ENCODE measurements around the gene COLEC12.

Gene COLEC12

DNA sequence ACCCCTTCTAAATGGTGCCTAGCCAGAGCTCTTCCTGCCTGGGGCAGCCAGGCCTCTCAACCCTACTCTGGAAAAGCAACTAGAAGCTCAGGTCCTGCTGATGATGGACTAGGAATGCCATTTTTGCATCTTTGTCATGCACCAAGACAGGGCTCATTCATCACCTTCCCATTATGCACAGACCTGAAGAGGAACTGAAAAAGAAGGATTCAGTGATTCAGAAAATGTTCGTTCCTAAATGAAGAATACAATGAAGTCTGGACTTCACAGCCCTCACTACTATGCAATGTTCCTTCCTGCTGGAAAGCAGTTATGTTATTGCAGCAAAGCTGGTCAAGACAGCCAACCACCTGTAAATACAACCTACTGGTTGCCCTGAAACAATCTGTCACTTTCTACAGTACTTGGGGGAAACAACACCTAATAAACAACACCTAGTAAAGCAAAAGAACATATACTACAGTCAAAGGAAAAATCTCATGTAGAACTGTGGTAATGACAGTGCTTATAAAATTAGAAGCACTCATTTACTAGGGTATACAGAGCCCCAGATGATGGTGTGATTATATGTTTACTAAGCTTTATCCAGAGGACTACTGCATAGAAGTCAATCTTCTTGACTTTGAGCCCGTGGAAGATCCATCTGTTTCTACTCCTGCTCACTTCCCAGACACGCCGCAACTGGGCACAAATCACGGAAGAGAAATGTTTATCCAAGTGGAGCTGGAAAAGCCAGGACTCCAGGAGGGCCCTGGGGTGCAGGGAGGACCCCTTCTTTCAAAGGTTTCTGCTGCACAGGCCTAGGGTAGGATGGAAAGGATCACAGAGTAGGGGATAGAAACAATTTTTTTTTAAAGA is 129.5 kb downstream of the COLEC12 start:
- no peak overlapping the region for H3K4me3 ChIP-seq (replicated peaks; ENCODE audit: low read depth, low read length)
- TF ChIP-seq, protein P1, sequence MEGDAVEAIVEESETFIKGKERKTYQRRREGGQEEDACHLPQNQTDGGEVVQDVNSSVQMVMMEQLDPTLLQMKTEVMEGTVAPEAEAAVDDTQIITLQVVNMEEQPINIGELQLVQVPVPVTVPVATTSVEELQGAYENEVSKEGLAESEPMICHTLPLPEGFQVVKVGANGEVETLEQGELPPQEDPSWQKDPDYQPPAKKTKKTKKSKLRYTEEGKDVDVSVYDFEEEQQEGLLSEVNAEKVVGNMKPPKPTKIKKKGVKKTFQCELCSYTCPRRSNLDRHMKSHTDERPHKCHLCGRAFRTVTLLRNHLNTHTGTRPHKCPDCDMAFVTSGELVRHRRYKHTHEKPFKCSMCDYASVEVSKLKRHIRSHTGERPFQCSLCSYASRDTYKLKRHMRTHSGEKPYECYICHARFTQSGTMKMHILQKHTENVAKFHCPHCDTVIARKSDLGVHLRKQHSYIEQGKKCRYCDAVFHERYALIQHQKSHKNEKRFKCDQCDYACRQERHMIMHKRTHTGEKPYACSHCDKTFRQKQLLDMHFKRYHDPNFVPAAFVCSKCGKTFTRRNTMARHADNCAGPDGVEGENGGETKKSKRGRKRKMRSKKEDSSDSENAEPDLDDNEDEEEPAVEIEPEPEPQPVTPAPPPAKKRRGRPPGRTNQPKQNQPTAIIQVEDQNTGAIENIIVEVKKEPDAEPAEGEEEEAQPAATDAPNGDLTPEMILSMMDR (IDR thresholded peaks at IDR 0.05; ENCODE audit: low read depth, low read length, missing control alignments) = no peak
- DNase-seq (ENCODE audit: extremely low read depth, low read depth) = no peak

DNA sequence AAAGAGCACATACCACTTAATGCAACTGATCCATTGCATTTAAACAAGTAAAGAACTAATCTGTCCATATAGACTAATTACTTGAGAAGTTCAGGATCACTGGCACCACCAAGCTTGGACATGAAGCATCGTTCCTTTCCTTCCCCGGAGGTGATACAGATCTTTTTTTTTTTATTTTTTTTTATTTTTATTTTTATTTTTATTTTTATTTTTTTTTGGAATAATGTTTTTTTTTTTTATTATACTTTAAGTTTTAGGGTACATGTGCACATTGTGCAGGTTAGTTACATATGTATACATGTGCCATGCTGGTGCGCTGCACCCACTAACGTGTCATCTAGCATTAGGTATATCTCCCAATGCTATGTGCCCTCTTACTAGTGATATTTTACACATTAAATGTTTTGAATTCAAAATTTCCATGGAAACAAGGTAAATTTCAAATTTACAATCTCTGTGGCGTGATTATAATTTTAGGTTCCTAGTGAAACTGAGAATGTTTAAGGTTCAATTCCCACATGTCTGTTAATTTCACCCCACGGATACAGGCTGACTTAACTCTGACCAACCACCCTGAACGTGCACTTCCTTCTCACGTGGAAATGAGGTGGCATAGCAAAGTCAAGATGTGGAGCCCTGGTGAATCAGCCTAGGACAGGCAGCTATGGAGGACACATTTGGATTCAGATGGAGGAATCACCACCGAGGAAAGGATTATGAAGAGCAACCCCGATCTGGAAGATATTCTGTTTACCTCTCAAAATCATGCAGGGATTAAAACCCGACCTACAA is 131.1 kb downstream of the COLEC12 start:
- no peak overlapping the region for H3K4me3 ChIP-seq (replicated peaks; ENCODE audit: low read depth, low read length)
- no peak for DNase-seq (ENCODE audit: extremely low read depth, low read depth)
- TF ChIP-seq, protein P1 (IDR thresholded peaks at IDR 0.05; ENCODE audit: low read depth, low read length, missing control alignments) = no peak

DNA sequence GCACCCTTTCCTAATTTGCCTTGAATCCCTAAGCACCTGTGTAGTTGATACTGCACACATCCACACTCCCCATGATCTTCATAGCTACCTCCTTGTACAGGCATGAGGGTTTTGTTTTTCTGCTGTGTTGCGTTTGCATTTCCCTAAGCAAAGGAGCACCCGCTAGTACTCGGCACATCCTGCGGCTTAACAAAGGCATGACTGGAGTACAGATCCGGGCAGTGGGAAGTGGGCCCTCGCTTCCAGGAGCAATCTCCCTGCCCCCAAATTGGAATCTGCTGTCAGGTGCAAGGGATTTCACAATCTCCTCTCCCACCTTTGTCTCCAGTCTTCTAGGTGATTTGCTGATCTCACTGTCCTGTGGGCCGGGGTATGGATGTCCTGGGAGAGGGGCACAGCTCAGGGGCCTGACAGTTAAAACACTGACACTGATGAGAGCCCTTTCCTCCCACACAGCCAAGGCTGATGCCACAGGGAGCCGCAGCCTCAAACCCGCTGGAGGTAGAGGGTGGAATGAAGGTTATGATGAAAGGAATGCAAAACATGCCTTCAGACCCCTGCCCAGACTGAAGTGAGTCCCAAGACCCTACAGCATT is 133.9 kb downstream of the COLEC12 start:
- no peak for DNase-seq (ENCODE audit: extremely low read depth, low read depth)
- H3K4me3 ChIP-seq (replicated peaks; ENCODE audit: low read depth, low read length) = no peak overlapping the region
- TF ChIP-seq, protein P1 (IDR thresholded peaks at IDR 0.05; ENCODE audit: low read depth, low read length, missing control alignments) = no peak

DNA sequence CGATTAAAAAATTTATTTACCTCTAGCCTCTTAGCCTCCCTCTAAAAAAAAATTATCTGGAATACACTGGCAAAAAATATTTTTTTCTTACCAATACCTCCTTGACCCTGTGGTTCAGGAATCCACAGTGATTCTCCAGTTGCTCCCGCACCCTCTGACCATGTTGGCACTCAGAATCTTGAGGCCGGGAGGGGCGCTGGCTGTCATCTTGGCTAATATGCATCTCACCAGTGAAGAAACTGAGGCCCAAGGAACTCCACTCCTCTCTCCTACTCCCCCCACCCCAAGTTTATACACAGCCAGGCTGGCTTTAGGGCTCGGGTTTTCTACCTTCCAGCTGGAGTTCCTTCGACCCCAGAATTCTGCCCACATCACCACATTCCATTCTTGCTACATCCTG is 134.8 kb downstream of the COLEC12 start:
- DNase-seq (ENCODE audit: extremely low read depth, low read depth) = no peak
- no peak overlapping the region for H3K4me3 ChIP-seq (replicated peaks; ENCODE audit: low read depth, low read length)
- TF ChIP-seq, protein P1 (IDR thresholded peaks at IDR 0.05; ENCODE audit: low read depth, low read length, missing control alignments) = no peak

DNA sequence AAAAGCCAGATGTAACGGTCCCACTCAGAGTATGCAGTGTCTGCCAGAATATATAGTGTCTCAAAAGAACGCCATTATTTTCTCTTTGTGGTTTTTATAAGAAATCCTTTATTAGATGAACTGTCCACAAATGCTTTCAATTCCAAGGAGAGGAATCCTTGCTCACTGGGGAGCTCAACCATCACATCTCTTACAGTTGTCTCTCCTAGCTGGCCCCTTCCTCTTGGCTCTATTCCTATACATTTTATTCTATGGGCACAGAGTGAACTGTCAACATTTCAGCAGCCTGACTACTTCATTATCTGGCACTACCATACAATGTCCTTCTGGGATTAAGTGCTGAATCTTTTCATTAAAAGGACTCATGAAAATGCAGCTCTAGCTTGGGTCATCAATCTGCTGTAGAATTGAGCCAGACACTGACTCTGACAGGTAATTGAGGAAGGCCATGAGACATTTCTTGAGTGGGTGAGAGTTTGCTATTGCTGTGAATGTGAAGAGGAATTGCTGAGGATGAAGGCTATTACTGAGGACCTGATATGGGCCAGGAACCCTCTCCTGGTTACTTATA is 136.2 kb downstream of the COLEC12 start:
- DNase-seq (ENCODE audit: extremely low read depth, low read depth) = no peak
- no peak overlapping the region for H3K4me3 ChIP-seq (replicated peaks; ENCODE audit: low read depth, low read length)
- TF ChIP-seq, protein P1 (IDR thresholded peaks at IDR 0.05; ENCODE audit: low read depth, low read length, missing control alignments) = no peak

DNA sequence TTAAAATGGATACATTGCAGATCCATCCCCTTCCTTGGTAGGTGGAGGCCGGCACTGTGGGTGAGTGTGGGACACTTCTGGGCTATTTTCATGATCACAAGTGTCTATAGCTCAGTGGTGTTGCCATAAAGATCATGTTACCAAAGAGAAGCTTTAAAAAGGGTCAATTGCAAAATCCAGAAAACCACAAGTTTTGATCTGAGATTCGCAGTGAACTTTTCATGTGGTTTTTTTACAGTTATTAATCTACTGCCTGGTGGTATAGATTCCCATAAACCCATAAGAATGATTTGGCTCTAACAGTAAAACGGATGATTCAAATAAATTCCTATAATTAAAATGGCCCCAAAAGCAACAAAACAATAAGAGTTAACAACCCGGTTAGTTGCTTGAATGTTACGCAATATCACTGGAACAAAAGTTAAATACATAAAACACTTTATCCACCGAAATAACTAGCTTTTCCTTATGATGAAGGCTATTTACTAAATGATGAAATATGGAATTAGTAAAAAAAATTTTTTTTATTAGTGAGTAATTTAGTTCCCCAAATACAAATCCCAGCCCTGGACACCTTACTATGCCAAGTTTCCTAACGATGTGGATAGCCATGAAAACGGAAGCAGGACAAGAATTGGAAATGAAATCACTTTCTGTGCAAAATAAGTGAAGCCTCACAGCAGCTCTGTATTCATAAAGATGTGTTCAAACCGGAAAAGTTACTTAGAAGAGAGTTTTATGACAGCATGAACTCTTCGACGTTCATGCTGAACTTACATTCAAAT is 137.0 kb downstream of the COLEC12 start:
- DNase-seq (ENCODE audit: extremely low read depth, low read depth) = no peak

More for the DNA sequence above, 137.0 kb downstream of the COLEC12 start:
- TF ChIP-seq, protein P1 (IDR thresholded peaks at IDR 0.05; ENCODE audit: low read depth, low read length, missing control alignments) = no peak
- H3K4me3 ChIP-seq (replicated peaks; ENCODE audit: low read depth, low read length) = no peak overlapping the region

Data from HFF-Myc (cell line).